HT-29 (cell line): ENCODE data around the gene RASGRF2. TPM values are rescaled to one million over a fixed set of nuclear protein-coding genes. Genes with fewer than 3 reads are reported as not detected.
A peak's percentile ranks its signal among the peaks of the same experiment; 100 is the strongest.
"Not testable (repeated sequence)": the region's sequence is repeated elsewhere in the genome, so short reads cannot be mapped to it uniquely, and the experiment has no call there.

ENCODE experiments used
- DNase-seq: peaks from one replicate; pipeline ENCODE4 v3.0.0-alpha.2; 2015; ENCODE audit warnings: low spot score
- total RNA-seq: library from RNA; depleted of rRNA; stranded (reverse); fragments of >200 nt; shearing (Covaris generic); gene quantifications from 2 replicates; pipeline ENCODE4 v1.2.3, GENCODE V29; 2014

The RASGRF2 gene
- total RNA-seq, 1 experiment from 2014 or later: 8.8 TPM

GRCh38 chr5:81239613-81240012, 279.4 kb downstream of the RASGRF2 start:
- DNase-seq: no peak

GRCh38 chr5:81241001-81241400, 280.8 kb downstream of the RASGRF2 start:
- no peak for DNase-seq

GRCh38 chr5:81241961-81242648, 281.9 kb downstream of the RASGRF2 start:
- DNase-seq: no peak

GRCh38 chr5:81242906-81243436, 282.8 kb downstream of the RASGRF2 start:
- no peak for DNase-seq

GRCh38 chr5:81244451-81244850, 284.3 kb downstream of the RASGRF2 start:
- DNase-seq: no peak

- peak; percentile 22 for DNase-seq
Measured at GRCh38 chr5:81245871-81246235, 285.7 kb downstream of the RASGRF2 start.

- DNase-seq: no peak
Measured at GRCh38 chr5:81246697-81247096, 286.5 kb downstream of the RASGRF2 start.

- DNase-seq: peak; percentile 43
Measured at GRCh38 chr5:81247441-81247972, 287.3 kb downstream of the RASGRF2 start.

- no peak for DNase-seq
Measured at GRCh38 chr5:81249240-81249639, 289.1 kb downstream of the RASGRF2 start.

GRCh38 chr5:81250004-81250403, 289.8 kb downstream of the RASGRF2 start:
- DNase-seq: no peak

- no peak for DNase-seq
Measured at GRCh38 chr5:81251922-81252321, 291.8 kb downstream of the RASGRF2 start.

- no peak for DNase-seq
Measured at GRCh38 chr5:81252904-81253303, 292.7 kb downstream of the RASGRF2 start.

GRCh38 chr5:81253875-81254274, 293.7 kb downstream of the RASGRF2 start:
- DNase-seq: no peak

- no peak for DNase-seq
Measured at GRCh38 chr5:81254886-81255559, 294.9 kb downstream of the RASGRF2 start.

GRCh38 chr5:81256766-81257165, 296.6 kb downstream of the RASGRF2 start:
- DNase-seq: no peak

GRCh38 chr5:81262796-81263195, 302.6 kb downstream of the RASGRF2 start:
- not testable (repeated sequence) for DNase-seq

GRCh38 chr5:81265101-81265500, 304.9 kb downstream of the RASGRF2 start:
- no peak for DNase-seq

GRCh38 chr5:81268521-81269196, 308.5 kb downstream of the RASGRF2 start:
- peak; percentile 22 for DNase-seq

- no peak for DNase-seq
Measured at GRCh38 chr5:81269751-81270393, 309.7 kb downstream of the RASGRF2 start.

- DNase-seq: not testable (repeated sequence)
Measured at GRCh38 chr5:81270394-81271027, 310.3 kb downstream of the RASGRF2 start.
